ENCODE data around the gene HNRNPLL. TPM values are rescaled to one million over a fixed set of nuclear protein-coding genes. Genes with fewer than 3 reads are reported as not detected.

HNRNPLL gene
- total RNA-seq, 1 donor from 2014 or later: 55.9 TPM

GRCh38 chr2:38608755-38609154 lies 6.0 kb upstream of the HNRNPLL start:
- peaks cover 4% of the 10 kb centered on the region for H3K4me1 Mint-ChIP-seq (ENCODE audit: low read depth, unreplicated experiment)
- H4K20me1 ChIP-seq (ENCODE audit: insufficient read depth, low read length): no peaks in the 10 kb centered on the region
- H3K27ac ChIP-seq (ENCODE audit: low read depth, low read length): no peak overlapping the region
- no peak overlapping the region for H3K4me3 Mint-ChIP-seq (ENCODE audit: unreplicated experiment)
- peaks cover 1% of the 10 kb centered on the region for H3K4me1 ChIP-seq (ENCODE audit: insufficient read depth, low read length)
- FAIRE-seq (no peak), DNase-seq (ENCODE audit: low read depth) (no peak)
- no peaks in the 10 kb centered on the region for H3K79me2 ChIP-seq (ENCODE audit: insufficient read depth, low read length)
- no peaks in the 10 kb centered on the region for H3K9me3 ChIP-seq (ENCODE audit: insufficient read depth, low read depth, low read length)
- H3K9me3 Mint-ChIP-seq (ENCODE audit: unreplicated experiment): no peaks in the 10 kb centered on the region
- H3K4me2 ChIP-seq (ENCODE audit: low read length): no peak overlapping the region
- H3K27ac Mint-ChIP-seq (ENCODE audit: unreplicated experiment): no peak overlapping the region
- no peak overlapping the region for H3K9ac ChIP-seq (ENCODE audit: low read length)
- TF ChIP-seq EZH2 (IDR thresholded peaks at IDR 0.05; ENCODE audit: insufficient read depth, low read length): no peak
- no peak for TF ChIP-seq CTCF (IDR thresholded peaks at IDR 0.05; ENCODE audit: insufficient read depth, low read depth, low read length)
- no peaks in the 10 kb centered on the region for H3K36me3 ChIP-seq (ENCODE audit: insufficient read depth, low read length)
- no peak overlapping the region for H2AFZ ChIP-seq (ENCODE audit: low read depth, low read length)
- H3K4me3 ChIP-seq (ENCODE audit: insufficient read depth, low read depth, low read length): no peak overlapping the region
- no peaks in the 10 kb centered on the region for H3K27me3 ChIP-seq (ENCODE audit: insufficient read depth, low read length)
- H3K36me3 Mint-ChIP-seq (ENCODE audit: low read depth, unreplicated experiment): no peaks in the 10 kb centered on the region
- peaks cover 3% of the 10 kb centered on the region for H3K27me3 Mint-ChIP-seq (ENCODE audit: low read depth, unreplicated experiment)

GRCh38 chr2:38605298-38605830 lies 2.6 kb upstream of the HNRNPLL start:
- no peak for TF ChIP-seq CTCF (IDR thresholded peaks at IDR 0.05; ENCODE audit: insufficient read depth, low read depth, low read length)
- no peak for TF ChIP-seq EZH2 (IDR thresholded peaks at IDR 0.05; ENCODE audit: insufficient read depth, low read length)
- Mint-ChIP-seq H3K4me3 (ENCODE audit: unreplicated experiment) (no peak overlapping the region), H3K36me3 (ENCODE audit: low read depth, unreplicated experiment) (no peaks in the 10 kb centered on the region), H3K9me3 (ENCODE audit: unreplicated experiment) (no peaks in the 10 kb centered on the region), H3K27me3 (ENCODE audit: low read depth, unreplicated experiment) (no peaks in the 10 kb centered on the region), H3K27ac (ENCODE audit: unreplicated experiment) (no peak overlapping the region), H3K4me1 (ENCODE audit: low read depth, unreplicated experiment) (peaks cover 4% of the 10 kb centered on the region)
- no peaks in the 10 kb centered on the region for H3K36me3 ChIP-seq (ENCODE audit: insufficient read depth, low read length)
- H3K4me1 ChIP-seq (ENCODE audit: insufficient read depth, low read length): peaks cover 3% of the 10 kb centered on the region
- H4K20me1 ChIP-seq (ENCODE audit: insufficient read depth, low read length): peaks cover 7% of the 10 kb centered on the region
- H3K9ac ChIP-seq (ENCODE audit: low read length): no peak overlapping the region
- no peak overlapping the region for H3K4me3 ChIP-seq (ENCODE audit: insufficient read depth, low read depth, low read length)
- H3K9me3 ChIP-seq (ENCODE audit: insufficient read depth, low read depth, low read length): no peaks in the 10 kb centered on the region
- H3K27me3 ChIP-seq (ENCODE audit: insufficient read depth, low read length): no peaks in the 10 kb centered on the region
- no peak overlapping the region for H3K27ac ChIP-seq (ENCODE audit: low read depth, low read length)
- H2AFZ ChIP-seq (ENCODE audit: low read depth, low read length): no peak overlapping the region
- no peak overlapping the region for H3K4me2 ChIP-seq (ENCODE audit: low read length)
- no peak for FAIRE-seq
- peaks cover 21% of the 10 kb centered on the region for H3K79me2 ChIP-seq (ENCODE audit: insufficient read depth, low read length)
- no peak for DNase-seq (ENCODE audit: low read depth)

All from astrocyte (in vitro differentiated cells and primary cell).